Jurkat, Clone E6-1 (cell line): ENCODE results near the gene TRAF3. TPM values are rescaled to one million over a fixed set of nuclear protein-coding genes. Genes with fewer than 3 reads are reported as not detected.

Source experiments
- DNase-seq: peaks from one replicate; pipeline ENCODE4 v3.0.0-alpha.2; 2011; ENCODE audit warnings: low read depth, low spot score
- H3K4me3 ChIP-seq: 2 replicates; pipeline ENCODE4 v1.5.1; 2011; ENCODE audit warnings: mild to moderate bottlenecking, low read length, control low read depth, moderate library complexity
- polyA plus RNA-seq: library from polyadenylated mRNA; unstranded; fragments of >200 nt; gene quantifications from one replicate; pipeline ENCODE4 v1.2.1, GENCODE V29; 2012; ENCODE audit warnings: missing spikeins; ENCODE audit not compliant: insufficient read length, insufficient read depth

Gene TRAF3, protein sequence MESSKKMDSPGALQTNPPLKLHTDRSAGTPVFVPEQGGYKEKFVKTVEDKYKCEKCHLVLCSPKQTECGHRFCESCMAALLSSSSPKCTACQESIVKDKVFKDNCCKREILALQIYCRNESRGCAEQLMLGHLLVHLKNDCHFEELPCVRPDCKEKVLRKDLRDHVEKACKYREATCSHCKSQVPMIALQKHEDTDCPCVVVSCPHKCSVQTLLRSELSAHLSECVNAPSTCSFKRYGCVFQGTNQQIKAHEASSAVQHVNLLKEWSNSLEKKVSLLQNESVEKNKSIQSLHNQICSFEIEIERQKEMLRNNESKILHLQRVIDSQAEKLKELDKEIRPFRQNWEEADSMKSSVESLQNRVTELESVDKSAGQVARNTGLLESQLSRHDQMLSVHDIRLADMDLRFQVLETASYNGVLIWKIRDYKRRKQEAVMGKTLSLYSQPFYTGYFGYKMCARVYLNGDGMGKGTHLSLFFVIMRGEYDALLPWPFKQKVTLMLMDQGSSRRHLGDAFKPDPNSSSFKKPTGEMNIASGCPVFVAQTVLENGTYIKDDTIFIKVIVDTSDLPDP
- 27.5 TPM for polyA plus RNA-seq

- H3K4me3 ChIP-seq, result peak within 1 kb of the TSS; percentile 68
- DNase-seq, result peak; percentile 44
Observed at GRCh38 chr14:102776761-102777710, at the start of gene TRAF3. Gene TRAF3, plus strand, starts transcription at chr14:102777449. Its CDS starts 92,753 bp downstream, at chr14:102870202.

GRCh38 chr14:102728501-102728900 is 48.7 kb upstream of the TRAF3 start:
- DNase-seq, result no peak
- H3K4me3 ChIP-seq, result no peak overlapping the region

DNA sequence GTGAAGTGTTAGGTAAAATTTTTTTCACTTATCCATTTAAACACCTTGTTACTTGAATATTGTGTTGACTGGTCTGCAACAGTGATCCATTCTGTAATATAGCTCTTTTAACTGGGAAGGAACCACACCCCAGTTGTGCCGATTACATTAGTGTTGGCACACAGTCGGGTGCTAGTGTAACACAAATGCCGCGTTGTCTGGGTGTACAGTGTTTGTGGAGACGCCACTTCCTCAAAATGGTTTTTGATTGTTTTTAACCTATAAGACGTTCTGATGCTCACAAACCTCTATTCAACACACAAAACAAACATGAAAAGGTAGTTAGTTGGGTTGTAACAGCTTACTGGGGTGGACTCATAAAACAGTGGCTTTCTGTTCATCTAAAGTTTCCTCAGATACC is 48.0 kb upstream of the TRAF3 start:
- DNase-seq, result no peak
- H3K4me3 ChIP-seq, result no peak overlapping the region

- no peak overlapping the region for H3K4me3 ChIP-seq
- no peak for DNase-seq
Observed at GRCh38 chr14:102729825-102730224, 47.4 kb upstream of the TRAF3 start.

DNA sequence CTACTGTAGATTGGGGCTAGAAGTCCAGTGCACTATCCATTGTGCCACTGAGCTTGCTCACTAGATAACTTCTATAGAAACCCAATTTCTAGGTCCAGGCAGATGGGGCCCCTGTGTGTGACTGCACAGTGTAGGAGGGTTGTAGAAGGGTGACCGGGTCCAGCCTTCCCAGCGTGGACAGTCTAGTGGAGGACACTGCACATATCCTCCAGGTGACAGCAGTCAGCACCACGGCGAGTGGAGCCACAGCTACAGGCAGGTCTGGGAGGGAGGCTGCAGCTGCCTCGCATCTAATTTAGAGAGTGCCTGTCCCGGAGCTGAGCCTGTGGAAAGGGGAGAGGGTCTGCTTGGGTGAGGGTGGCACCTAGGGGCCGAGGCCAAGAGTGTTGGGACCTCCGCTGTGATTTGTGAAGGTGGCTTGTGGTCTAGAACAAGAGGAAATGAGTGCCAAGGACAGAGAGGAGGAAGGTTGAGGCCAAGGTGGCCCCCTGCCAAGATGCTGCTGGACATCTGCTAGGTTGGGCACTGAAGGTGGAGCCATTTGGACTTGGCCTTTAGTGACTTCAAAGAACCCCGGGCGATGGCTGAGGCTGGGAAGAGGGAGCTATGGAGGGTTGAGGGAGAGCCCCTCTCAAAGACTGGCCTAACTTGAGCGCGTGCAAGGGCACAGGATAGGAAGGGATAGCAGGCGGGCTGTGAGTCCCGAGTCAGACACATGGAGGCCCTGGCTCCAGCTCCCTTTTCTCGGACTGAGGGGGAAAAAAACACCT is 46.0 kb upstream of the TRAF3 start:
- no peak for DNase-seq
- no peak overlapping the region for H3K4me3 ChIP-seq

GRCh38 chr14:102731871-102732800 is 45.1 kb upstream of the TRAF3 start:
- H3K4me3 ChIP-seq, result no peak overlapping the region
- DNase-seq, result no peak

GRCh38 chr14:102732924-102733323 is 44.3 kb upstream of the TRAF3 start:
- no peak overlapping the region for H3K4me3 ChIP-seq

DNA sequence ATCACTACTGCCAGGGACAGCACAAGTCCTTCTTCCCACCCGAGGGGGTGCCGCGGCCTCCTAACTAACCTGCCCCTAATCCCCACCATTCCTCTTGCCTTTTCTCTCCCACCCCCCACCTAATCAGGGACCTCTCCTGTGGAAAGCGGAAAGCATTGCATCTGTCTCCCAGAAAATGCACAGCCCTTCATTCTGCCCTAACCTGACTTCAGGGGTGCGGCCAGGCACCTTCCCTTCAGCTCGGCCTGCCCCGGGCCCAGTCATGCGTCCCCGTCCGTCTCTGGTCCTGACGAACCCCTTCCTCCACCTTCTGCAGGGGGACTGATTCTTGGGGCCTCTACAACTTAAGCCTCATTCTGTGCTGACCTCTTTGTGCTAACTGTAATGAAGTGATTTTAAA is 43.9 kb upstream of the TRAF3 start:
- H3K4me3 ChIP-seq, result no peak overlapping the region
- DNase-seq, result no peak

More at GRCh38 chr14:102732924-102733323, 44.3 kb upstream of the TRAF3 start:
- DNase-seq, result no peak

GRCh38 chr14:102734436-102734835 is 42.8 kb upstream of the TRAF3 start:
- H3K4me3 ChIP-seq, result no peak overlapping the region
- DNase-seq, result no peak

- no peak overlapping the region for H3K4me3 ChIP-seq
- DNase-seq, result no peak
Observed at GRCh38 chr14:102736956-102737355, 40.3 kb upstream of the TRAF3 start.

GRCh38 chr14:102737402-102738372 is 39.6 kb upstream of the TRAF3 start:
- DNase-seq, result no peak
- H3K4me3 ChIP-seq, result no peak overlapping the region

GRCh38 chr14:102738373-102739189 is 38.7 kb upstream of the TRAF3 start:
- DNase-seq, result no peak
- H3K4me3 ChIP-seq, result no peak overlapping the region

GRCh38 chr14:102739190-102739469 is 38.1 kb upstream of the TRAF3 start:
- no peak for DNase-seq
- H3K4me3 ChIP-seq, result no peak overlapping the region

DNA sequence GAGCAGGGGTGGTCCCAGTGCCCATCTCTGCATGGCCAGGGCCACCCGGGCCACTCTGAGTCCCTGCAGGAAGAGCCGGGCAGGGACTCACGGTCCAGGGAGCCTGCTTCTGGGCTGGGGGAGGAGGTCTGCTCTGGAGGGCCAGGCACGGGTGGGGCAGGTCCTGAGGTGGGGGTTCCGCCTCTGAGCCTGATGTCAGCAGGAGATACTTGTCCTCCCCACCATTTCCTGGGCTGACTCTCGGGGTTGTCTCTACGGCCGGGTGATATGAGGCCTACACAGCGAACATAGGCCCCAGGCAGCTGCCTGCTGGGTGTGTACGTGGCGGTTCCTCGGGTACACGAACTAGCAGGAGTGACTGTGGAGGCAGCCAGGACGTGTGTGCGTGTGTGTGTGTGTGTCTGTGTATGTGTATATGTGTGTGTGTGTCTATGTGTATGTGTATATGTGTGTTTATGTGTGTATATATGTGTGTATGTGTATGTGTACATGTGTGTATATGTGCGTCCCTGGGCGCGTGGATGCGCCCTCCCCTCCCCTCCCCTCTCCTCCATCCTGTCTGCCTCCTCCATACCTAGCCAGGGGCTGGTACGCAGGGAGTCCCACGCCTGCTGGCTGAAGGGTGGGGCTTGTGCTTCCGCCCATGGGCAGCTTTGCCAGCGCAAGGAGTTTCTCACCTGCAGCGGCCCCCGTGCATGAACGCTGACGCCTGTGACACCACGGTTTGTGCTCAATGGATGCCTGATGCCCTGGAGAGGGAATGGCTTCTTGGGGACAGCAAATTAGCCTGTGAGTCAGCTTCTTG is 30.4 kb upstream of the TRAF3 start:
- no peak overlapping the region for H3K4me3 ChIP-seq
- no peak for DNase-seq

- no peak overlapping the region for H3K4me3 ChIP-seq
- no peak for DNase-seq
Observed at GRCh38 chr14:102748806-102749205, 28.4 kb upstream of the TRAF3 start.
